Upper lobe of right lung (tissue), 1 donor: ENCODE results near the gene GCGR. TPM values are rescaled to one million over a fixed set of nuclear protein-coding genes. Genes with fewer than 3 reads are reported as not detected.

Experiments used
- ATAC-seq: fragments of 200-7000 bp; cut with Tn5 transposase; one replicate; pipeline ENCODE4 v1.9.1; 2020; ENCODE audit warnings: mild to moderate bottlenecking, moderate library complexity
- DNase-seq: peaks from one replicate; pipeline ENCODE4 v3.0.0-alpha.2; 2020
- H3K27ac ChIP-seq: fragments of 200-600 bp; one replicate; pipeline ENCODE4 v1.8.0; 2022
- H3K27me3 ChIP-seq: fragments of 200-600 bp; one replicate; pipeline ENCODE4 v1.8.0; 2022; ENCODE audit warnings: mild to moderate bottlenecking
- H3K36me3 ChIP-seq: fragments of 200-600 bp; one replicate; pipeline ENCODE4 v1.8.0; 2022
- H3K4me1 ChIP-seq: fragments of 200-600 bp; one replicate; pipeline ENCODE4 v1.8.0; 2022
- H3K4me3 ChIP-seq: fragments of 200-600 bp; one replicate; pipeline ENCODE4 v1.8.0; 2022; ENCODE audit warnings: mild to moderate bottlenecking
- H3K9me3 ChIP-seq: fragments of 200-600 bp; one replicate; pipeline ENCODE4 v1.8.0; 2022
- intact Hi-C: fragments of 100-400 bp; cut with DNase I; formaldehyde crosslinking; loops from one replicate; pipeline ENCODE4 v1.11.0; 2022
- total RNA-seq: library from RNA; stranded (reverse); fragmentation: NEBNext Ultra II Directional; extraction: Animal tissue kit (Norgen Biotek cat#: 25700); gene quantifications from one replicate; pipeline ENCODE4 v1.2.1, GENCODE V29; 2021
- TF ChIP-seq, protein P1 (sequence below): fragments of 200-600 bp; IDR thresholded peaks from one replicate; pipeline ENCODE4 v1.8.0; 2022; ENCODE audit warnings: antibody characterized with exemption
- donor health status: DM: no; HTN: yes; CAD: no; lungs with severe emphysema.

GCGR gene
- total RNA-seq, 1 donor from 2014 or later, result not detected

DNA sequence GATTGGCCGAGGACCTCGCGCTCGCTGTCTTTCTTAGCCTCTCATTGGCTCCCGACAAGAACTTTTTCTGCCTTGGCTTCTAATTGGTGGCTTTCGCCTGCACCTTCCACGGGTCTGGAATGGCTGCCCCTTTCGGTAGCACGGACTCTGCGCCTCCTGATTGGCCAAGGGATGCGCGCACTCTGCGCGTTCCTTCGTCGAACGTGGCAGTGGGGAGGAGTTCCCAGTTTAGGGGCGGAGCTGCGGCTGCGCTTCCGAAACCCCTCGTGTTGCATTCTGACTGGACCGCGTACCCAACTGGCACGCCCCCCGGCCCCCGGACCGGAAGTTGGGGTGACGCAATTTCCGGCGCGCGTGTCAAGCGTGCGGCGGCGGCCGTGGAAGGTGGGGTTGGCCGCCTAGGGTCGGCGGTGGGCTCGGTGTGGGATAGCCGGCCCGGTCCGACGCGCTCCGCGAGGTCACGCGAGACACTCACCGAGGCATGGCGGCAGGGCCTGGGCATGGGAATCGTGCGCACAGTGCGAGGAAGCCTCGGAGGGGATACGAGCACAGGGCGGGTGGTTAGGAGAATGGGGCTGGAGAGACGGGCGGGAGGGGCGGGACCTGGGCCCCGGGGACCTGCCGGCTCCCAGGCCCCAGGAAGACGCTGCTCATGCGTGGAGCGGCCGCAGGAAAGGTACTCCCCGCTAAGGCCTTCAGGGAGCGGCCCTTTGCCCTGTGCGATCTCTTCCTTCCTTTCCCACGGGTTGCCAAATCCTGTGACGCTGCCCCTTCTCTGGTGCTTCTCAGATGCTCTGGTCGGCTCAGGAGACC is 57.0 kb downstream of the GCGR start:
- intact Hi-C loops, result no loop called here

DNA sequence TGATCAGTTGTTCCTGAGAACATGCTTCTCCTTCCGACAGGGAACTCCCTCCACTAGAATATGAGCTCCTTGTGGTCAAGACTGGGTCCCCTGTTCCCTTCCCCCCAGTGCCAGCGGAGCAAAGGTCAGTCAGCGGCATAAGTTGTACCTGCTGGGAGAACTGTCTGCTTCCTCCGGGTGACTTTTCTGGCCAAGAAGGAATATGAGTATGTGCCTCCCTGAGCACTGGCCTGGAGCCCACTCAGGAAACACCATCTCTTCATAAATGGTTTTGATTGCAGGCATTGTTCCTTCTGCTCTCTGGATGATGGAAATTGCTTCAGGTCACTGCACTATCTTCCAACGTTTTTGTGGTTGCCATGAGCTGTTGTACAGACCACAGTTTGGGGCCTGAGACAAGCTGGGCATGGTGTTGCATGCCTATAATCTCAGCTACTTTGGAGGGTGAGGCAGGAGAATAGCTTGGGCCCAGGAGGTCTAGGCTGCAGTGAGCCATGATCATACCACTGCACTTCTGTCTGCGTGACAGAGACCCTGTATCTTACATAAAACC is 59.2 kb downstream of the GCGR start:
- no peak overlapping the region for H3K4me3 ChIP-seq

More for the DNA sequence above, 57.0 kb downstream of the GCGR start:
- Histone ChIP-seq H3K27ac (peak overlapping the region; percentile 98), H3K36me3 (peaks cover 31% of the 10 kb centered on the region), H3K4me1 (peaks cover 23% of the 10 kb centered on the region), H3K4me3 (peak overlapping the region; percentile 67), H3K27me3 (no peaks in the 10 kb centered on the region), H3K9me3 (no peaks in the 10 kb centered on the region)
- TF ChIP-seq, protein P1, sequence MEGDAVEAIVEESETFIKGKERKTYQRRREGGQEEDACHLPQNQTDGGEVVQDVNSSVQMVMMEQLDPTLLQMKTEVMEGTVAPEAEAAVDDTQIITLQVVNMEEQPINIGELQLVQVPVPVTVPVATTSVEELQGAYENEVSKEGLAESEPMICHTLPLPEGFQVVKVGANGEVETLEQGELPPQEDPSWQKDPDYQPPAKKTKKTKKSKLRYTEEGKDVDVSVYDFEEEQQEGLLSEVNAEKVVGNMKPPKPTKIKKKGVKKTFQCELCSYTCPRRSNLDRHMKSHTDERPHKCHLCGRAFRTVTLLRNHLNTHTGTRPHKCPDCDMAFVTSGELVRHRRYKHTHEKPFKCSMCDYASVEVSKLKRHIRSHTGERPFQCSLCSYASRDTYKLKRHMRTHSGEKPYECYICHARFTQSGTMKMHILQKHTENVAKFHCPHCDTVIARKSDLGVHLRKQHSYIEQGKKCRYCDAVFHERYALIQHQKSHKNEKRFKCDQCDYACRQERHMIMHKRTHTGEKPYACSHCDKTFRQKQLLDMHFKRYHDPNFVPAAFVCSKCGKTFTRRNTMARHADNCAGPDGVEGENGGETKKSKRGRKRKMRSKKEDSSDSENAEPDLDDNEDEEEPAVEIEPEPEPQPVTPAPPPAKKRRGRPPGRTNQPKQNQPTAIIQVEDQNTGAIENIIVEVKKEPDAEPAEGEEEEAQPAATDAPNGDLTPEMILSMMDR, result peak; percentile 25
- ATAC-seq (peak; percentile 95), DNase-seq (peak; percentile 99)

More for the DNA sequence above, 59.2 kb downstream of the GCGR start:
- Histone ChIP-seq H3K27me3 (no peaks in the 10 kb centered on the region), H3K36me3 (peaks cover 13% of the 10 kb centered on the region), H3K9me3 (no peaks in the 10 kb centered on the region), H3K4me1 (peaks cover 33% of the 10 kb centered on the region), H3K27ac (no peak overlapping the region)
- TF ChIP-seq, protein P1, result no peak
- ATAC-seq (no peak), DNase-seq (no peak)
- intact Hi-C loops, result no loop called here

Other genes starting within 250 kb of the GCGR start
- 93.6 TPM for gene NPLOC4, start 167.0 kb upstream of the GCGR start, total RNA-seq
- gene TSPAN10, start 167.0 kb upstream of the GCGR start, total RNA-seq, result 1.1 TPM
- gene PDE6G, start 147.6 kb upstream of the GCGR start, total RNA-seq, result 1.0 TPM
- gene OXLD1, start 137.5 kb upstream of the GCGR start, total RNA-seq, result 26.7 TPM
- gene CCDC137, start 137.4 kb upstream of the GCGR start, total RNA-seq, result 13.7 TPM
- gene ARL16, start 120.4 kb upstream of the GCGR start, total RNA-seq, result 19.5 TPM
- gene HGS, start 120.1 kb upstream of the GCGR start, total RNA-seq, result 88.3 TPM
- 40.3 TPM for gene MRPL12, start 100.8 kb upstream of the GCGR start, total RNA-seq
- gene SLC25A10, start 91.9 kb upstream of the GCGR start, total RNA-seq, result 6.3 TPM
- 72.8 TPM for gene MCRIP1, start 29.1 kb downstream of the GCGR start, total RNA-seq
- not detected for gene PPP1R27, start 30.9 kb downstream of the GCGR start, total RNA-seq
- 462 TPM for gene P4HB, start 56.4 kb downstream of the GCGR start, total RNA-seq
- gene ARHGDIA, start 67.2 kb downstream of the GCGR start, total RNA-seq, result 386 TPM
- 39.4 TPM for gene ALYREF, start 87.4 kb downstream of the GCGR start, total RNA-seq
- gene ANAPC11, start 87.6 kb downstream of the GCGR start, total RNA-seq, result 91.0 TPM
- gene NPB, start 98.1 kb downstream of the GCGR start, total RNA-seq, result 0.55 TPM
- 46.1 TPM for gene PCYT2, start 107.2 kb downstream of the GCGR start, total RNA-seq
- 27.5 TPM for gene SIRT7, start 114.0 kb downstream of the GCGR start, total RNA-seq
- gene MAFG, start 123.6 kb downstream of the GCGR start, total RNA-seq, result 35.9 TPM
- gene PYCR1, start 133.2 kb downstream of the GCGR start, total RNA-seq, result 19.0 TPM
- gene MYADML2, start 143.1 kb downstream of the GCGR start, total RNA-seq, result not detected
- 6.1 TPM for gene NOTUM, start 157.0 kb downstream of the GCGR start, total RNA-seq
- 50.3 TPM for gene ASPSCR1, start 173.5 kb downstream of the GCGR start, total RNA-seq
- gene CENPX, start 218.7 kb downstream of the GCGR start, total RNA-seq, result 40.2 TPM
- 12.2 TPM for gene LRRC45, start 219.2 kb downstream of the GCGR start, total RNA-seq
- gene RAC3, start 227.5 kb downstream of the GCGR start, total RNA-seq, result 3.4 TPM
- 143 TPM for gene DCXR, start 233.5 kb downstream of the GCGR start, total RNA-seq
- gene RFNG, start 247.7 kb downstream of the GCGR start, total RNA-seq, result 38.5 TPM
- gene GPS1, start 247.7 kb downstream of the GCGR start, total RNA-seq, result 78.0 TPM